ENCODE data around the gene KDM4C.

DNA sequence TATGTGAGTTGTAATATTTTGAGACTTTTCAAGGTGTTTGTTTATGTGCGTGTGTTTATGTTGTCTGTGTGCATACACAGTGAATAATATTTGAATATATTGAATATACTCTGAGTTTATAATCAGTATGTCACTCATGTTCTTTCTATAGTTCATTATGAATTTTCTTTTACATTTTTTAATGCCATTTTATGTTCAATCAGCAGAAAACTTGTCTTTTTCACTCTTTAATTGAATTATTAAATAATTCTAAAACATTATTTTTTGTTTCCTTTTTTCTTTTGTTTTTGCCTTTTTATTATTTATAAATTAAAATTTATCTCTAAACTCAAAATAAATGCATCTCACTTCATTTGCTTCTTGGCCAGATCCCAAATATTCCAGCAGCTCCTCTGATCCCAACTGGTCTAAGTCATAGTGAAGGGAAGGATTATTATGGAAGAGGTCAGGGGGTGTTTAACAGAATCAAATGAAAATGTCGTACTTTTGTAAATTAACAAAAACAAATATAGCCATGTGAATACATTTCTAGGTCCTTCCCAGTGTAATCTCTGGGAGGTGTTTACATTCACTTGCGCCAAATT is 188.9 kb downstream of the KDM4C start:
- TF ChIP-seq, protein P1, sequence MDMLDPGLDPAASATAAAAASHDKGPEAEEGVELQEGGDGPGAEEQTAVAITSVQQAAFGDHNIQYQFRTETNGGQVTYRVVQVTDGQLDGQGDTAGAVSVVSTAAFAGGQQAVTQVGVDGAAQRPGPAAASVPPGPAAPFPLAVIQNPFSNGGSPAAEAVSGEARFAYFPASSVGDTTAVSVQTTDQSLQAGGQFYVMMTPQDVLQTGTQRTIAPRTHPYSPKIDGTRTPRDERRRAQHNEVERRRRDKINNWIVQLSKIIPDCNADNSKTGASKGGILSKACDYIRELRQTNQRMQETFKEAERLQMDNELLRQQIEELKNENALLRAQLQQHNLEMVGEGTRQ (IDR thresholded peaks at IDR 0.05; ENCODE audit: low read depth, low read length): no peak
- TF ChIP-seq CEBPB (IDR thresholded peaks at IDR 0.05; ENCODE audit: low read depth, low read length): no peak
- TF ChIP-seq, protein P2, sequence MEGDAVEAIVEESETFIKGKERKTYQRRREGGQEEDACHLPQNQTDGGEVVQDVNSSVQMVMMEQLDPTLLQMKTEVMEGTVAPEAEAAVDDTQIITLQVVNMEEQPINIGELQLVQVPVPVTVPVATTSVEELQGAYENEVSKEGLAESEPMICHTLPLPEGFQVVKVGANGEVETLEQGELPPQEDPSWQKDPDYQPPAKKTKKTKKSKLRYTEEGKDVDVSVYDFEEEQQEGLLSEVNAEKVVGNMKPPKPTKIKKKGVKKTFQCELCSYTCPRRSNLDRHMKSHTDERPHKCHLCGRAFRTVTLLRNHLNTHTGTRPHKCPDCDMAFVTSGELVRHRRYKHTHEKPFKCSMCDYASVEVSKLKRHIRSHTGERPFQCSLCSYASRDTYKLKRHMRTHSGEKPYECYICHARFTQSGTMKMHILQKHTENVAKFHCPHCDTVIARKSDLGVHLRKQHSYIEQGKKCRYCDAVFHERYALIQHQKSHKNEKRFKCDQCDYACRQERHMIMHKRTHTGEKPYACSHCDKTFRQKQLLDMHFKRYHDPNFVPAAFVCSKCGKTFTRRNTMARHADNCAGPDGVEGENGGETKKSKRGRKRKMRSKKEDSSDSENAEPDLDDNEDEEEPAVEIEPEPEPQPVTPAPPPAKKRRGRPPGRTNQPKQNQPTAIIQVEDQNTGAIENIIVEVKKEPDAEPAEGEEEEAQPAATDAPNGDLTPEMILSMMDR (conservative IDR thresholded peaks at IDR 0.05; ENCODE audit: low read depth, low read length): no peak
- TF ChIP-seq RCOR1 (IDR thresholded peaks at IDR 0.05; ENCODE audit: insufficient replicate concordance, low read length): no peak
- no peak for TF ChIP-seq POLR2A (IDR thresholded peaks at IDR 0.05; ENCODE audit: low read depth, low read length)
- TF ChIP-seq MAFK (IDR thresholded peaks at IDR 0.05; ENCODE audit: low read depth, low read length): no peak
- no peak for TF ChIP-seq MAZ (IDR thresholded peaks at IDR 0.05; ENCODE audit: borderline replicate concordance, low read depth, low read length)
- TF ChIP-seq RAD21 (IDR thresholded peaks at IDR 0.05; ENCODE audit: low read length): no peak
- no peak for TF ChIP-seq FOS (IDR thresholded peaks at IDR 0.05; ENCODE audit: low read depth, low read length)
- TF ChIP-seq SMC3 (IDR thresholded peaks at IDR 0.05; ENCODE audit: low read depth, low read length): no peak
- TF ChIP-seq RFX5 (IDR thresholded peaks at IDR 0.05; ENCODE audit: low read depth, low read length): no peak
- no peak for TF ChIP-seq BHLHE40 (IDR thresholded peaks at IDR 0.05; ENCODE audit: low read depth, low read length)
